ENCODE data around the gene NUDT21.

The NUDT21 gene

GRCh38 chr16:56463153-56463552 is 12.0 kb upstream of the NUDT21 start:
- in situ Hi-C loops (cut with HindIII; ENCODE audit: low sequenced_read_pairs), result loop anchor here (5.0 kb wide), 1 partner anchor 64 kb away; no protein-coding TSS in a partner anchor

- in situ Hi-C loops (cut with HindIII; ENCODE audit: low sequenced_read_pairs), result loop anchor here (5.0 kb wide), 1 partner anchor 65 kb away; no protein-coding TSS in a partner anchor
These were observed 11.1 kb upstream of the NUDT21 start for GRCh38 chr16:56462064-56462796.

- in situ Hi-C loops (cut with HindIII; ENCODE audit: low sequenced_read_pairs), result loop anchor here (5.0 kb wide), 1 partner anchor 67 kb away; no protein-coding TSS in a partner anchor
These were observed 9.0 kb upstream of the NUDT21 start for GRCh38 chr16:56460101-56460500.

GRCh38 chr16:56457927-56458470 is 6.9 kb upstream of the NUDT21 start:
- in situ Hi-C loops (cut with HindIII; ENCODE audit: low sequenced_read_pairs), result no loop called here

- in situ Hi-C loops (cut with HindIII; ENCODE audit: low sequenced_read_pairs), result no loop called here
These were observed 889 bp upstream of the NUDT21 start for GRCh38 chr16:56451753-56452689.

- in situ Hi-C loops (cut with HindIII; ENCODE audit: low sequenced_read_pairs), result no loop called here
These were observed 702 bp downstream of the NUDT21 start for GRCh38 chr16:56450275-56450985.

- in situ Hi-C loops (cut with HindIII; ENCODE audit: low sequenced_read_pairs), result no loop called here
These were observed 3.1 kb downstream of the NUDT21 start for GRCh38 chr16:56448005-56448404.

GRCh38 chr16:56447286-56447685 is 3.8 kb downstream of the NUDT21 start:
- in situ Hi-C loops (cut with HindIII; ENCODE audit: low sequenced_read_pairs), result no loop called here

- in situ Hi-C loops (cut with HindIII; ENCODE audit: low sequenced_read_pairs), result no loop called here
These were observed 13.1 kb downstream of the NUDT21 start for GRCh38 chr16:56438038-56438437.

- in situ Hi-C loops (cut with HindIII; ENCODE audit: low sequenced_read_pairs), result no loop called here
These were observed 14.9 kb downstream of the NUDT21 start for GRCh38 chr16:56436258-56436657.

GRCh38 chr16:56428091-56428490 is 23.0 kb downstream of the NUDT21 start:
- in situ Hi-C loops (cut with HindIII; ENCODE audit: low sequenced_read_pairs), result loop anchor here (5.0 kb wide), 1 partner anchor 54 kb away; no protein-coding TSS in a partner anchor

- in situ Hi-C loops (cut with HindIII; ENCODE audit: low sequenced_read_pairs), result loop anchor here (5.0 kb wide), 1 partner anchor 56 kb away; no protein-coding TSS in a partner anchor
These were observed 24.5 kb downstream of the NUDT21 start for GRCh38 chr16:56426585-56426984.

GRCh38 chr16:56425439-56425832 is 25.7 kb downstream of the NUDT21 start, which contains the start of gene AMFR:
AMFR (minus strand) TSS chr16:56425545; CDS start chr16:56425327, 218 bp downstream.
- in situ Hi-C loops (cut with HindIII; ENCODE audit: low sequenced_read_pairs), result loop anchor here (5.0 kb wide), 1 partner anchor 57 kb away; no protein-coding TSS in a partner anchor

GRCh38 chr16:56424791-56425438 is 26.2 kb downstream of the NUDT21 start:
- in situ Hi-C loops (cut with HindIII; ENCODE audit: low sequenced_read_pairs), result loop anchor here (5.0 kb wide), 1 partner anchor 57 kb away; no protein-coding TSS in a partner anchor

GRCh38 chr16:56424404-56424764 is 26.7 kb downstream of the NUDT21 start:
- in situ Hi-C loops (cut with HindIII; ENCODE audit: low sequenced_read_pairs), result no loop called here

GRCh38 chr16:56423584-56424403 is 27.3 kb downstream of the NUDT21 start:
- in situ Hi-C loops (cut with HindIII; ENCODE audit: low sequenced_read_pairs), result no loop called here

GRCh38 chr16:56422896-56423441 is 28.2 kb downstream of the NUDT21 start:
- in situ Hi-C loops (cut with HindIII; ENCODE audit: low sequenced_read_pairs), result no loop called here

GRCh38 chr16:56421976-56422669 is 29.0 kb downstream of the NUDT21 start:
- in situ Hi-C loops (cut with HindIII; ENCODE audit: low sequenced_read_pairs), result no loop called here

All from endothelial cell of hepatic sinusoid (primary cell).